Neural progenitor cell (in vitro differentiated cells): ENCODE results near the gene CYYR1. TPM values are rescaled to one million over a fixed set of nuclear protein-coding genes. Genes with fewer than 3 reads are reported as not detected.

ENCODE experiments used
- DNase-seq: peaks from one replicate; pipeline ENCODE4 v3.0.0-alpha.2; 2016; ENCODE audit warnings: low spot score
- H2AFZ ChIP-seq: fragments of 200-600 bp; sonication (generic); replicated peaks from 2 replicates; pipeline ENCODE4 v1.6.1; 2016; ENCODE audit warnings: antibody characterized with exemption
- H3F3A ChIP-seq: fragments of 200-600 bp; sonication (generic); 2 replicates; pipeline ENCODE4 v1.6.1; 2016; ENCODE audit warnings: antibody characterized with exemption, low read depth
- H3K27ac ChIP-seq: fragments of 200-600 bp; sonication (generic); 2 replicates; pipeline ENCODE4 v1.5.1; 2016; ENCODE audit warnings: mild to moderate bottlenecking
- H3K27me3 ChIP-seq: fragments of 200-600 bp; sonication (generic); 2 replicates; pipeline ENCODE4 v1.6.1; 2016; ENCODE audit warnings: mild to moderate bottlenecking, moderate library complexity
- H3K36me3 ChIP-seq: fragments of 200-600 bp; sonication (generic); 2 replicates; pipeline ENCODE4 v1.5.1; 2016
- H3K4me1 ChIP-seq: fragments of 200-600 bp; sonication (generic); 2 replicates; pipeline ENCODE4 v1.6.1; 2016; ENCODE audit warnings: mixed run types
- H3K4me2 ChIP-seq: fragments of 200-600 bp; sonication (generic); 2 replicates; pipeline ENCODE4 v1.6.1; 2016
- H3K4me3 ChIP-seq: fragments of 200-600 bp; sonication (generic); 2 replicates; pipeline ENCODE4 v1.5.1; 2016
- H3K79me2 ChIP-seq: fragments of 200-600 bp; sonication (generic); 2 replicates; pipeline ENCODE4 v1.6.1; 2016; ENCODE audit warnings: low read depth
- H3K9ac ChIP-seq: fragments of 200-600 bp; sonication (generic); 2 replicates; pipeline ENCODE4 v1.6.1; 2016
- H3K9me3 ChIP-seq: fragments of 200-600 bp; sonication (generic); 2 replicates; pipeline ENCODE4 v1.5.1; 2016; ENCODE audit warnings: low read depth
- H4K20me1 ChIP-seq: fragments of 200-600 bp; sonication (generic); 2 replicates; pipeline ENCODE4 v1.6.1; 2016; ENCODE audit warnings: low read depth
- H3K27ac Mint-ChIP-seq: 3 replicates; pipeline ENCODE4 v1.8.0; 2021; ENCODE audit warnings: mixed read lengths
- H3K27me3 Mint-ChIP-seq: 2 replicates; pipeline ENCODE4 v1.8.0; 2022; ENCODE audit warnings: low read depth, mild to moderate bottlenecking, inconsistent platforms, moderate library complexity, mixed read lengths; ENCODE audit not compliant: insufficient read depth
- H3K36me3 Mint-ChIP-seq: 3 replicates; pipeline ENCODE4 v1.8.0; 2021; ENCODE audit warnings: mixed read lengths
- H3K4me1 Mint-ChIP-seq: 3 replicates; pipeline ENCODE4 v1.8.0; 2021; ENCODE audit warnings: mixed read lengths
- H3K4me3 Mint-ChIP-seq: 3 replicates; pipeline ENCODE4 v1.8.0; 2021; ENCODE audit warnings: mild to moderate bottlenecking, moderate library complexity, mixed read lengths
- H3K9me3 Mint-ChIP-seq: 3 replicates; pipeline ENCODE4 v1.8.0; 2020; ENCODE audit warnings: mixed read lengths
- EZH2 ChIP-seq: fragments of 200-600 bp; sonication (generic); IDR thresholded peaks from 2 replicates; pipeline ENCODE4 v1.6.1; 2017; ENCODE audit warnings: antibody characterized with exemption, mild to moderate bottlenecking, moderate library complexity
- EZH2phosphoT487 ChIP-seq: fragments of 200-600 bp; sonication (generic); IDR thresholded peaks from 2 replicates; pipeline ENCODE4 v1.6.1; 2017; ENCODE audit warnings: antibody characterized with exemption
- total RNA-seq: library from RNA; depleted of rRNA; stranded (reverse); fragments of >200 nt; gene quantifications from 2 replicates; pipeline ENCODE4 v1.2.3, GENCODE V29; 2015; ENCODE audit warnings: low replicate concordance
- TF ChIP-seq, protein P1 (sequence below): fragments of 200-600 bp; sonication (generic); IDR thresholded peaks from 2 replicates; pipeline ENCODE4 v1.5.1; 2017; ENCODE audit warnings: antibody characterized with exemption, mild to moderate bottlenecking

Gene CYYR1
- total RNA-seq, 1 donor from 2014 or later: 25.7 TPM

DNA sequence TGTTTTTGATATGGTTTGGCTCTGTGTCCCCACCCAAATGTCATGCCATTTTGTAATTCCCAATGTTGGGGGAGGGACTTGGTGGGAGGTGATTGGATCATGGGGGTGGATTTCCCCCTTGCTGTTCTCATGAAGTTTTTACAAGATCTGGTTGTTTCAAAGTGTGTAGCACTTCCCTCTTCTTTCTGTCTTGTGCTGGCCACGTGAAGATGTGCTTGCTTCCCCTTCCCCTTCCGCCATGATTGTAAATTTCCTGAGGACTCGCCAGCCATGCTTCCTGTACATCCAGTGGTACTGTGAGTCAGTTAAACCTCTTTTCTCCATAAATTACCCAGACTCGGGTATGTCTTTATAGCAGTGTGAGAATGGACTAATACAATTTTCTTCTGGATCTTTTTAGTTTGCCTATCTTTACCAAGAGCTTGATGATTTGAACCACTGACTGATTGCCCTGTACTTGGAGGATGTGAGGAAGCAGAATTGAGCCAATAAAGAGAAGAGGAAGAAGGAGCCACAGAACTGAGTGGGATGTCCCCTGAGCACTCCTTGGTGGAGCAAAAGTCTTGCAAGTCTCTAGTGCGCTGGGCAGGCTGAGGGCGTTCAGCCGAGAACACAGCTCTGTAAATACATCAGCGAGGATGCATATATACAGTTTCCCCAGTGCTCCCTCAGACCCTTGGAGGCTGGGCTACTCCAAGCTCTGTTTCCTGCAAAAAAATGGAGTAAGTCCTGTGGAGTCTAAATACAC is 102.6 kb downstream of the CYYR1 start:
- no peaks in the 10 kb centered on the region for H3K9me3 ChIP-seq
- no peak overlapping the region for H3K9ac ChIP-seq
- H3K4me1 ChIP-seq: no peaks in the 10 kb centered on the region
- H3K4me2 ChIP-seq: no peak overlapping the region
- no peak overlapping the region for H3K4me3 Mint-ChIP-seq
- no peaks in the 10 kb centered on the region for H3K27me3 ChIP-seq
- H3K9me3 Mint-ChIP-seq: no peaks in the 10 kb centered on the region
- no peak for DNase-seq
- no peak overlapping the region for H3K27ac ChIP-seq
- no peaks in the 10 kb centered on the region for H4K20me1 ChIP-seq
- peaks cover 22% of the 10 kb centered on the region for H3K36me3 Mint-ChIP-seq
- H3K4me1 Mint-ChIP-seq: peaks cover 4% of the 10 kb centered on the region
- H3K36me3 ChIP-seq: no peaks in the 10 kb centered on the region
- H3F3A ChIP-seq: no peaks in the 10 kb centered on the region
- H2AFZ ChIP-seq: no peak overlapping the region
- H3K79me2 ChIP-seq: no peaks in the 10 kb centered on the region
- H3K27ac Mint-ChIP-seq: no peak overlapping the region
- peaks cover 3% of the 10 kb centered on the region for H3K27me3 Mint-ChIP-seq
- no peak overlapping the region for H3K4me3 ChIP-seq
- TF ChIP-seq EZH2 (no peak), EZH2phosphoT487 (no peak)
- TF ChIP-seq, protein P1, sequence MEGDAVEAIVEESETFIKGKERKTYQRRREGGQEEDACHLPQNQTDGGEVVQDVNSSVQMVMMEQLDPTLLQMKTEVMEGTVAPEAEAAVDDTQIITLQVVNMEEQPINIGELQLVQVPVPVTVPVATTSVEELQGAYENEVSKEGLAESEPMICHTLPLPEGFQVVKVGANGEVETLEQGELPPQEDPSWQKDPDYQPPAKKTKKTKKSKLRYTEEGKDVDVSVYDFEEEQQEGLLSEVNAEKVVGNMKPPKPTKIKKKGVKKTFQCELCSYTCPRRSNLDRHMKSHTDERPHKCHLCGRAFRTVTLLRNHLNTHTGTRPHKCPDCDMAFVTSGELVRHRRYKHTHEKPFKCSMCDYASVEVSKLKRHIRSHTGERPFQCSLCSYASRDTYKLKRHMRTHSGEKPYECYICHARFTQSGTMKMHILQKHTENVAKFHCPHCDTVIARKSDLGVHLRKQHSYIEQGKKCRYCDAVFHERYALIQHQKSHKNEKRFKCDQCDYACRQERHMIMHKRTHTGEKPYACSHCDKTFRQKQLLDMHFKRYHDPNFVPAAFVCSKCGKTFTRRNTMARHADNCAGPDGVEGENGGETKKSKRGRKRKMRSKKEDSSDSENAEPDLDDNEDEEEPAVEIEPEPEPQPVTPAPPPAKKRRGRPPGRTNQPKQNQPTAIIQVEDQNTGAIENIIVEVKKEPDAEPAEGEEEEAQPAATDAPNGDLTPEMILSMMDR: no peak

DNA sequence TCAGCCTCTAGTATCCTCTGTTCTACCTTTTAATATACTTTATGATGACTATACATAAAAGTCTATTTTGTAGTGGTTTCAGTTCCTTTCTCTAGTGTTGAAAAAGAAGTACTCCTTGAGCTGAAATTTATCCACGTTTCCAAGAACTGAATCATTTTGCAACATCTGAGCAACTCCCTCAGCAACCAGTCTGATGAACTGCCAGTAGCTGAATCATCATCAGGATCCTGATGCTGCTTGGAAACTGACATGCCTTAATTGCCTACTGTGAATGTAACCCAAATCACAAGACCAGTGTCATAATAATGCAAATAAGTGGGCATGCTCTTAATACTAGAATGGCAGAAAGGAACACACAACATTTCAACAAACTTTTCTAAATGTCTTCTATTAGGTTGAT is 103.3 kb downstream of the CYYR1 start:
- no peak overlapping the region for H3K4me3 Mint-ChIP-seq

DNA sequence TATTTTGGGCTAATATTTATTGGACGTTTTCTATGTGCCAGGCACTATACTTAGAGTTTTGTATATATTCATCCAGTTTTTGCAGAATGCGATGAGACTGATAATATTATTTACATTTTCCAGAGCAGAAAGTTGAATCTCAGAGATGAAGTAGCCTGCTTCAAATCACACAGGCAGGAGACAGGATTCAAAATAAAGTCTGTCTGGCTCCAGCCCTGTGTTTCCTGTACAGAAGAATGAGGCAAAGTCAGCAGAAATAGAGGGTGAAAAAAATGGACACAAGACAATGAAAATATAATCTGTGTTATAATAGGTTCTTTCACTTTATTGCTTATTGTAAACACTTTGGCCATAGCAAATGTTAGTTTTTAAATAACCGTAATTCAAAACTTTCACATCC is 107.2 kb downstream of the CYYR1 start:
- Histone ChIP-seq H4K20me1 (no peaks in the 10 kb centered on the region), H3K4me2 (no peak overlapping the region), H2AFZ (no peak overlapping the region), H3K9me3 (no peaks in the 10 kb centered on the region), H3K9ac (no peak overlapping the region), H3K27me3 (no peaks in the 10 kb centered on the region), H3K36me3 (no peaks in the 10 kb centered on the region), H3K4me1 (no peaks in the 10 kb centered on the region), H3F3A (no peaks in the 10 kb centered on the region), H3K27ac (no peak overlapping the region), H3K4me3 (no peak overlapping the region), H3K79me2 (no peaks in the 10 kb centered on the region)
- Mint-ChIP-seq H3K27me3 (peaks cover 3% of the 10 kb centered on the region), H3K4me3 (no peak overlapping the region), H3K9me3 (no peaks in the 10 kb centered on the region), H3K4me1 (no peaks in the 10 kb centered on the region), H3K36me3 (peaks cover 12% of the 10 kb centered on the region), H3K27ac (no peak overlapping the region)
- TF ChIP-seq EZH2phosphoT487 (no peak), EZH2 (no peak)
- TF ChIP-seq, protein P1: no peak
- DNase-seq: no peak

More for the DNA sequence above, 103.3 kb downstream of the CYYR1 start:
- DNase-seq: no peak
- no peaks in the 10 kb centered on the region for H3K9me3 Mint-ChIP-seq
- H4K20me1 ChIP-seq: no peaks in the 10 kb centered on the region
- H3K9ac ChIP-seq: no peak overlapping the region
- no peaks in the 10 kb centered on the region for H3K4me1 ChIP-seq
- no peak overlapping the region for H3K4me3 ChIP-seq
- no peaks in the 10 kb centered on the region for H3K27me3 ChIP-seq
- no peaks in the 10 kb centered on the region for H3F3A ChIP-seq
- no peak for TF ChIP-seq EZH2
- no peak for TF ChIP-seq EZH2phosphoT487
- TF ChIP-seq, protein P1: no peak
- no peaks in the 10 kb centered on the region for H3K79me2 ChIP-seq
- H3K4me2 ChIP-seq: no peak overlapping the region
- peaks cover 19% of the 10 kb centered on the region for H3K36me3 Mint-ChIP-seq
- H3K27ac Mint-ChIP-seq: no peak overlapping the region
- H3K4me1 Mint-ChIP-seq: peaks cover 4% of the 10 kb centered on the region
- peaks cover 3% of the 10 kb centered on the region for H3K27me3 Mint-ChIP-seq
- H3K9me3 ChIP-seq: no peaks in the 10 kb centered on the region
- H3K27ac ChIP-seq: no peak overlapping the region
- H2AFZ ChIP-seq: no peak overlapping the region
- H3K36me3 ChIP-seq: no peaks in the 10 kb centered on the region
